Testis (tissue), 3 donors: ENCODE measurements around the gene F2. TPM values are rescaled to one million over a fixed set of nuclear protein-coding genes. Genes with fewer than 3 reads are reported as not detected.

Experiments
- DNase-seq: peaks from one replicate; pipeline ENCODE4 v3.0.0-alpha.2; 2019
- H3K27ac ChIP-seq, 2 donors: fragments of 200-600 bp; sonication (generic); one replicate each; pipeline ENCODE4 v1.5.1; 2019
- H3K27me3 ChIP-seq: fragments of 200-600 bp; sonication (generic); one replicate; pipeline ENCODE4 v1.5.1; 2019
- H3K36me3 ChIP-seq: fragments of 200-600 bp; sonication (generic); one replicate; pipeline ENCODE4 v1.5.1; 2017; ENCODE audit warnings: low read depth; ENCODE audit errors: missing control alignments
- H3K4me1 ChIP-seq: fragments of 200-600 bp; sonication (generic); one replicate; pipeline ENCODE4 v1.5.1; 2019
- H3K4me3 ChIP-seq, 2 donors: fragments of 200-600 bp; sonication (generic); one replicate each; pipeline ENCODE4 v1.5.1; 2017 to 2019
- H3K9me3 ChIP-seq: fragments of 200-600 bp; sonication (generic); one replicate; pipeline ENCODE4 v1.5.1; 2017
- CTCF ChIP-seq, 3 experiments: fragments of 450-650 bp in 2 of 3; fragments of 200-600 bp in 1 of 3; sonication (generic) in 1 of 3; IDR thresholded peaks; one replicate each; pipeline ENCODE4 v1.5.1; 2016 to 2019; ENCODE audit warnings: antibody characterized with exemption in 3 of 3, mild to moderate bottlenecking in 2 of 3, moderate library complexity in 1 of 3
- POLR2A ChIP-seq: fragments of 450-650 bp; IDR thresholded peaks from one replicate; pipeline ENCODE4 v1.6.1; 2017; ENCODE audit warnings: antibody characterized with exemption, mild to moderate bottlenecking, moderate library complexity
- WGBS, 2 donors: methylation state at CpG; one replicate each; pipeline ENCODE4 v1.1.5; 2018; 5-methylcytosine and 5-hydroxymethylcytosine counted together
- intact Hi-C: fragments of 100-400 bp; cut with DNase I; formaldehyde crosslinking; loops from one replicate; pipeline ENCODE4 v1.15.1; 2023; ENCODE audit warnings: low total_unique reads
- polyA plus RNA-seq: library from polyadenylated mRNA; stranded (reverse); fragments of 350-450 nt; fragmentation: Illumina TruSeq; extraction: RNeasy Lipid Tissue Mini Kit (QIAGEN cat#74804); gene quantifications from one replicate; pipeline ENCODE4 v1.2.3, GENCODE V29; 2014; ENCODE audit warnings: low read depth, low replicate concordance; ENCODE audit not compliant: insufficient read depth
- total RNA-seq, 2 donors: library from RNA; depleted of rRNA; stranded (reverse); fragments of >200 nt; gene quantifications; one replicate each; pipeline ENCODE4 v1.2.3, GENCODE V29; 2016

Gene F2
- total and polyA plus RNA-seq, 3 donors from 2014 or later: 0.47 to 3.6 (median 2.4) TPM

- DNase-seq: no peak
- H3K9me3 ChIP-seq: no peaks in the 10 kb centered on the region
- no peak for TF ChIP-seq POLR2A
- no peak for TF ChIP-seq CTCF (IDR thresholded peaks at IDR 0.05)
- H3K36me3 ChIP-seq: no peaks in the 10 kb centered on the region
- no peaks in the 10 kb centered on the region for H3K27me3 ChIP-seq
- intact Hi-C loops: no loop called here
- WGBS, 2 donors: 80 to 92% methylated on average over 15 of the region's 15 CpGs
- peaks cover 20% of the 10 kb centered on the region for H3K4me1 ChIP-seq
- H3K4me3 ChIP-seq: no peak overlapping the region
- no peak overlapping the region for H3K27ac ChIP-seq
Observed at GRCh38 chr11:46676436-46677158, 42.4 kb upstream of the F2 start.

GRCh38 chr11:46677169-46677568, 41.8 kb upstream of the F2 start:
- WGBS, 2 donors: 89 to 92% methylated on average over 5 to 8 of the region's 8 CpGs
- no peaks in the 10 kb centered on the region for H3K36me3 ChIP-seq
- no peak overlapping the region for H3K27ac ChIP-seq
- no peak for TF ChIP-seq POLR2A
- TF ChIP-seq CTCF (IDR thresholded peaks at IDR 0.05): no peak
- DNase-seq: no peak
- peaks cover 20% of the 10 kb centered on the region for H3K4me1 ChIP-seq
- no peaks in the 10 kb centered on the region for H3K27me3 ChIP-seq
- no peaks in the 10 kb centered on the region for H3K9me3 ChIP-seq
- intact Hi-C loops: no loop called here
- H3K4me3 ChIP-seq: no peak overlapping the region

GRCh38 chr11:46677991-46678740, 40.8 kb upstream of the F2 start:
- H3K27ac ChIP-seq: no peak overlapping the region
- DNase-seq: no peak

GRCh38 chr11:46678741-46679130, 40.3 kb upstream of the F2 start:
- Histone ChIP-seq H3K27ac (no peak overlapping the region), H3K27me3 (no peaks in the 10 kb centered on the region), H3K4me1 (peaks cover 20% of the 10 kb centered on the region), H3K36me3 (no peaks in the 10 kb centered on the region), H3K4me3 (no peak overlapping the region), H3K9me3 (no peaks in the 10 kb centered on the region)
- WGBS, 2 donors: 88 to 100% methylated on average over 4 to 9 of the region's 9 CpGs
- TF ChIP-seq CTCF (IDR thresholded peaks at IDR 0.05) (no peak), POLR2A (no peak)
- DNase-seq: no peak
- intact Hi-C loops: no loop called here

More at GRCh38 chr11:46677991-46678740, 40.8 kb upstream of the F2 start:
- TF ChIP-seq POLR2A (no peak), CTCF (IDR thresholded peaks at IDR 0.05) (no peak)
- intact Hi-C loops: no loop called here
- Histone ChIP-seq H3K9me3 (no peaks in the 10 kb centered on the region), H3K4me3 (no peak overlapping the region), H3K36me3 (no peaks in the 10 kb centered on the region), H3K4me1 (peaks cover 20% of the 10 kb centered on the region), H3K27me3 (no peaks in the 10 kb centered on the region)
- 81 to 84% methylated on average over 8 to 10 of the region's 10 CpGs for WGBS, 2 donors
